ENCODE results near the gene SLC38A5. TPM values are rescaled to one million over a fixed set of nuclear protein-coding genes. Genes with fewer than 3 reads are reported as not detected.

Gene SLC38A5
- total and polyA plus RNA-seq, 9 donors, result 6.2 to 26.0 (median 10.7) TPM

DNA sequence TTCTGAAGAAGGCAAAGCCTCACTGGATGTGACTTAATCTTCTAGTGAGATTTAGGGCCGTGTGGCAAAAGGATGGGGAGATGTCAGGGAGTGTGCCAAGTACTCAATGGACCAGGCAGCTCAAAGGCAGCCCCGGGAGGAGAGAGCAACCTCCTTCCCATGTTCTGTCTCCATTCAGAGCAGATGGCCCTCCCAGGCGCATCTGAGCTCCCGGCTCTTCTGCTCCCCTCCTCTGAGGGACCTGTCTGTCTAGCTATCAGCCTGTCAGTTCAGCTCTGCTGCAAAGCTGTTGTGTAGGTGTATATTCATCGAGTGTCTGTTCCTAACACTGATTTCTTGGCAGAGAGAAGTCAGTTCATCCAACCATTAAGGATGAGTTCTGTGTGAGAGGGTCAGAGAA lies 27.8 kb upstream of the SLC38A5 start:
- Histone ChIP-seq H3K9me3 (no peaks in the 10 kb centered on the region), H3K27me3 (no peaks in the 10 kb centered on the region), H3K27ac (no peak overlapping the region), H3K4me3 (no peak overlapping the region), H3K36me3 (no peaks in the 10 kb centered on the region), H3K4me1 (ENCODE audit: insufficient read depth) (no peaks in the 10 kb centered on the region)
- WGBS, 3 donors, result 56 to 66% (median 62%) methylated on average over 5 of the region's 5 CpGs
- intact Hi-C loops (cut with DNase I), result no loop called here
- no peak for DNase-seq
- TF ChIP-seq, protein P1, sequence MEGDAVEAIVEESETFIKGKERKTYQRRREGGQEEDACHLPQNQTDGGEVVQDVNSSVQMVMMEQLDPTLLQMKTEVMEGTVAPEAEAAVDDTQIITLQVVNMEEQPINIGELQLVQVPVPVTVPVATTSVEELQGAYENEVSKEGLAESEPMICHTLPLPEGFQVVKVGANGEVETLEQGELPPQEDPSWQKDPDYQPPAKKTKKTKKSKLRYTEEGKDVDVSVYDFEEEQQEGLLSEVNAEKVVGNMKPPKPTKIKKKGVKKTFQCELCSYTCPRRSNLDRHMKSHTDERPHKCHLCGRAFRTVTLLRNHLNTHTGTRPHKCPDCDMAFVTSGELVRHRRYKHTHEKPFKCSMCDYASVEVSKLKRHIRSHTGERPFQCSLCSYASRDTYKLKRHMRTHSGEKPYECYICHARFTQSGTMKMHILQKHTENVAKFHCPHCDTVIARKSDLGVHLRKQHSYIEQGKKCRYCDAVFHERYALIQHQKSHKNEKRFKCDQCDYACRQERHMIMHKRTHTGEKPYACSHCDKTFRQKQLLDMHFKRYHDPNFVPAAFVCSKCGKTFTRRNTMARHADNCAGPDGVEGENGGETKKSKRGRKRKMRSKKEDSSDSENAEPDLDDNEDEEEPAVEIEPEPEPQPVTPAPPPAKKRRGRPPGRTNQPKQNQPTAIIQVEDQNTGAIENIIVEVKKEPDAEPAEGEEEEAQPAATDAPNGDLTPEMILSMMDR (IDR thresholded peaks at IDR 0.05), result no peak
- TF ChIP-seq POLR2A (IDR thresholded peaks at IDR 0.05) (no peak), EP300 (IDR thresholded peaks at IDR 0.05) (no peak)

DNA sequence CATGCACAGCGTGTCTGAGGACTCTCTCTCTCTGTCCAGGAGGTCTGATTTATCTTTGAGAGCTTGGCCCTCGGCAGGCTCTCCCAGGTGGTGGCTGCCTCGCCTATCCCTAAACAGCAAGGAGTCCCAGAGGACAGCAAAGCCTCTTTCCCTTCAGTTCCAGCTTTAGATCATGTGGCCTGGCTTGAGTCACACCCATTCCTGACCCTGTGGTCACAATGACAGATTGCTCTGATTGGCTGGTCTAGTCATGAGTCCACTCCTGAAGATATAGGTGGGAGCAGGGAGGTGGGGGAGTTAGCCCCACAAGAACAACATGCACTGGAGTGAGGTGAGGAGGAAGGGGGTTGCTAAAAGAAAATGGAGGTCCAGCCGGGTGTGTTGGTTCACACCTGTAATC lies 26.6 kb upstream of the SLC38A5 start:
- no peak for DNase-seq
- TF ChIP-seq, protein P1 (IDR thresholded peaks at IDR 0.05), result no peak
- TF ChIP-seq EP300 (IDR thresholded peaks at IDR 0.05) (no peak), POLR2A (IDR thresholded peaks at IDR 0.05) (no peak)
- Histone ChIP-seq H3K4me3 (no peak overlapping the region), H3K27ac (no peak overlapping the region), H3K36me3 (no peaks in the 10 kb centered on the region), H3K9me3 (no peaks in the 10 kb centered on the region), H3K4me1 (ENCODE audit: insufficient read depth) (no peaks in the 10 kb centered on the region), H3K27me3 (no peaks in the 10 kb centered on the region)
- intact Hi-C loops (cut with DNase I), result no loop called here
- 67 to 79% (median 77%) methylated on average over 4 of the region's 4 CpGs for WGBS, 3 donors

DNA sequence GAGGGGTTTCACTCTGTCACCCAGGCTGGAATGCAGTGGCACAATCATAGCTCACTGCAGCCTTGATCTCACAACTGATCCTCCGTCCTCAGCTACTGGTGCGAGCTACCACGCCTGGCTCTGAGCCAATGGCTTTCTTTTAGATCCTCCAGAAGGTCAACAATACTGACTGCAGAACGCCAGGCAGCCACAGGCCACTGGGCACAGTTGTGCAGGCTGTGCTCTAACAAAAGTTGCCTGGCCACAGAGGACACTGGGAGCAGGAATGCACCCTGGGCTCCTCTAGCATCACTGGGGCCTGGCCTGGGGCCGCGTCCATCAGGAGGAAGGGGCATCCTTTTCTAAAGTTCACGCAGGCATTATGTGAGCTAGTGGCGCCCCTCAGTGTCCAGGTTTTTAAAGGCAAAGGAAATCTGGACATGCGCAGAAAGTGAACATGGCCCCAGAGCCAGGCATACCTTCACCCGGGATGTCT lies 23.9 kb upstream of the SLC38A5 start:
- 27 to 37% (median 29%) methylated on average over 10 of the region's 10 CpGs for WGBS, 3 donors

DNA sequence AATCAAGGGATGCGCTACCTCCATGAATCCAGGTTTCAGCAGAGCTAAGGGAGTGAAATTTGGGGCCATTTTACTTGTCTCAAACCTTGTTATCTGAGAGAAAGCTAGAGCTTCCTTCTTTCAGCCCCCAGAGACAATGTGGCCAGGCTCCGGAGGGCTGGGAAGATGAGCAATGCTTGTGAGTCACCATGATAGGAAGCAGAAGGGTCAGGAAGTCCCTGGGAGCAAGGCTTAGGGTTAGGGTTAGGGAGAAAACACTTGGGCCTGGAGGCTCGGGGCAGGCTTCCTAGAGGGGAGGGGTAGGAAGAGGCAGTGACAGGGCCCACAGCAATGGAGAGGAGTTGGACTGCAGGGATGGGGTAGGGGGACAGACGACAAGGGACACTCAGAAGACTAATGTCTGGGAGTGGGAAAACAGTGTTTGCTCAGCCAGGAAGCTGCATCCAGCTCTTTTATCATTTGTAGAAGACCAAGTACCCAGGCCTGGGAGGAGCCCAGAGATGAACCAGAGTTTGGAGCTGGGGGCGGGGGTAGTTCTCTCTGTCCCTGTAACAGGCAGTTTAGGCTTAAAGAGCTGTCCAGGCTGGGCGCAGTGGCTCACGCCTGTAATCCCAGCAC lies 22.3 kb upstream of the SLC38A5 start:
- DNase-seq, result no peak
- Histone ChIP-seq H3K27me3 (no peaks in the 10 kb centered on the region), H3K4me1 (ENCODE audit: insufficient read depth) (no peaks in the 10 kb centered on the region), H3K36me3 (no peaks in the 10 kb centered on the region), H3K4me3 (no peak overlapping the region), H3K9me3 (no peaks in the 10 kb centered on the region), H3K27ac (no peak overlapping the region)
- WGBS, 3 donors, result 67 to 71% (median 69%) methylated on average over 7 of the region's 7 CpGs
- intact Hi-C loops (cut with DNase I), result no loop called here
- TF ChIP-seq, protein P1 (IDR thresholded peaks at IDR 0.05), result no peak
- no peak for TF ChIP-seq POLR2A (IDR thresholded peaks at IDR 0.05)
- TF ChIP-seq EP300 (IDR thresholded peaks at IDR 0.05), result no peak

More for the DNA sequence above, 23.9 kb upstream of the SLC38A5 start:
- no peaks in the 10 kb centered on the region for H3K36me3 ChIP-seq
- H3K4me3 ChIP-seq, result no peak overlapping the region
- DNase-seq, result peak in 1 of 5 donors; percentile 49
- no peak overlapping the region for H3K27ac ChIP-seq
- H3K4me1 ChIP-seq (ENCODE audit: insufficient read depth), result no peaks in the 10 kb centered on the region
- TF ChIP-seq EP300 (IDR thresholded peaks at IDR 0.05) (no peak), POLR2A (IDR thresholded peaks at IDR 0.05) (no peak)
- TF ChIP-seq, protein P1 (IDR thresholded peaks at IDR 0.05), result no peak
- H3K27me3 ChIP-seq, result no peaks in the 10 kb centered on the region
- H3K9me3 ChIP-seq, result no peaks in the 10 kb centered on the region
- intact Hi-C loops (cut with DNase I), result no loop called here
